ENCODE measurements around the gene ERN1.

GRCh38 chr17:64131606-64132270, 1.8 kb upstream of the ERN1 start:
- no peak for TF ChIP-seq CTCF (IDR thresholded peaks at IDR 0.05; ENCODE audit: low read length)
- TF ChIP-seq EZH2 (optimal IDR thresholded peaks at IDR 0.05; ENCODE audit: low read depth, low read length): no peak
- TF ChIP-seq EZH2phosphoT487 (IDR thresholded peaks at IDR 0.05; ENCODE audit: low read length): no peak
